AG09309 (cell line): ENCODE results near the gene GPA33.

Experiments
- DNase-seq: peaks from one replicate; pipeline ENCODE4 v3.0.0-alpha.2; 2010; ENCODE audit warnings: low read depth
- H3K4me3 ChIP-seq: 2 replicates; pipeline ENCODE4 v1.5.1; 2011; ENCODE audit warnings: mild to moderate bottlenecking, low read depth, low read length, moderate library complexity; ENCODE audit not compliant: control insufficient read depth
- CTCF ChIP-seq: IDR thresholded peaks from 2 replicates; pipeline ENCODE4 v1.5.1; 2011; ENCODE audit warnings: mild to moderate bottlenecking, low read depth, low read length, inconsistent platforms; ENCODE audit not compliant: insufficient read depth, control insufficient read depth; ENCODE audit errors: missing control alignments

GPA33 gene

GRCh38 chr1:167092653-167093052 is 2.5 kb upstream of the GPA33 start:
- H3K4me3 ChIP-seq, result no peak overlapping the region
- no peak for DNase-seq
- no peak for TF ChIP-seq CTCF

DNA sequence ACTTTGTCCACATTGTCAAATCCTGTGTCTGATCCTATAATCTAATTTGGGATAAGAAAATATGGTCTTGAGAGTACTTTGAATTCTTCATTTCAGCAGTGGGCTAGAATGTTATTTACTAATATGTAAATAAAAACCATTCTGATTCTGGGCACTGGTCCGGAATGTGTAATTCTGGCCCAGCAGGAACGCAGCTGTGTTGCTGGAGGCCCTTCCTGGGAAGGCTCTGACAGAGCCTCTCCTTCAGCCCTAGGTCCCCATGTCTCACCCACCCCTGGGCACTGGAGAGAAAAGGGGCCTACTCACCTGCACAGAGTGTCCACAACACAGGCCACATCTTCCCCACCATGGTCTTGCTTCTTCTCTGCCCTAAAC is 251 bp downstream of the GPA33 start:
- TF ChIP-seq CTCF, result no peak
- DNase-seq, result no peak
- no peak overlapping the region for H3K4me3 ChIP-seq

DNA sequence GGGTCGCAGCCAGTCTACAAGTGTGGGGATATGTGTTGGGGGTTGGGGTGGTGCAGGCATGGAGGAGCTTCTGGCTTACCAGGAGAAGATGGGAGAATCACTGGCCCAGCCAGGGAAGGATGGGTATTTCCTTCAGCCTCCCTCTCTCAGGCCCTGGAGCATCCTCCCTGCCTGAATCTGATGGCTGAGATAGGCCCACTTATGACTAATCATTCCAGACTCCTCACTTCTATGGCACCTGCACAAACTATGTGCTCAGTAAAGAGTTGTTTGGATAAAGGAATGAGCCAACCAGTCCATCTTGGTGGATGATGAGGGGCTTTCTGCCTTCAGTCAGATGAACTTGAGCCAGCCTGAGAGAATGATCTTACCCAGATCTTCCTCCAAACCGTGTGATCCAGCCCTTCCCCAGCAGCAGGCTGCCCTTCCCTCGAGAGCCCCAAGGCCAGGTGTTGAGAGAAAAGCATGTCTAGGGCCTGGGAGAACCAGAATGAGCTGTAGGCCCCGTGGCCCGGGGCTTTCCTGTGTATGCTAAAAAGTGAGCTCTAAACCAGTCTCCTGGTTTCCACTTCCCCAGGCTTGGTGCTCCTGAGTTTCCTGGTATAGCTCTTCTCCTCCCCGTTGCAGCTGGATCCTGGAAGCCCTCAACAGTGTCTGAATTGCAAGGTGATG is 1.3 kb downstream of the GPA33 start:
- TF ChIP-seq CTCF, result no peak

GRCh38 chr1:167086768-167087167 is 3.4 kb downstream of the GPA33 start:
- TF ChIP-seq CTCF, result no peak
- no peak for DNase-seq
- no peak overlapping the region for H3K4me3 ChIP-seq

More for the DNA sequence above, 1.3 kb downstream of the GPA33 start:
- no peak overlapping the region for H3K4me3 ChIP-seq
- DNase-seq, result no peak

- no peak for TF ChIP-seq CTCF
- DNase-seq, result no peak
- no peak overlapping the region for H3K4me3 ChIP-seq
Measured at GRCh38 chr1:167086033-167086432, 4.1 kb downstream of the GPA33 start.

DNA sequence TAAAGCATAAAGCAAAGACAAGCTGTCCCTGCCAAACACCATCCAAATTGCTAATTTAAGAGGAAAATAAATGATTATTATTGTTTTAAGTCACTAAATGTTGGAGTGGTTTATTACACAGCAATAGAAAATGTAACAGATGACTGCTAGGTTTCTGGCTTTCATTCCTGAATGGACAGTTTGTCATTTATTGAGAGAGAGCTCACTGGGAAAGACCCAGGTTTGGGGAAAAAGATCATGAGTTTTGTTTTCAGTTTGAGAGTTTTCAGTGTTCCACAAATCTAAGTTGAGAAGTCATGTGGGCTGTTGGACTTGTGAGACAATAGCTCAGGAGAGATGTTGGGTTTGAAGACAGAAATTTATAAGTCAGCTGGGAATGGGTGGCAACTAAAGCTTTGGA is 5.4 kb downstream of the GPA33 start:
- no peak for DNase-seq
- H3K4me3 ChIP-seq, result no peak overlapping the region
- TF ChIP-seq CTCF, result no peak

GRCh38 chr1:167083871-167084270 is 6.3 kb downstream of the GPA33 start:
- no peak overlapping the region for H3K4me3 ChIP-seq
- TF ChIP-seq CTCF, result no peak
- no peak for DNase-seq
